ENCODE data around the gene OXA1L.
"Not testable (repeated sequence)": the region's sequence is repeated elsewhere in the genome, so short reads cannot be mapped to it uniquely, and the experiment has no call there.

OXA1L gene

DNA sequence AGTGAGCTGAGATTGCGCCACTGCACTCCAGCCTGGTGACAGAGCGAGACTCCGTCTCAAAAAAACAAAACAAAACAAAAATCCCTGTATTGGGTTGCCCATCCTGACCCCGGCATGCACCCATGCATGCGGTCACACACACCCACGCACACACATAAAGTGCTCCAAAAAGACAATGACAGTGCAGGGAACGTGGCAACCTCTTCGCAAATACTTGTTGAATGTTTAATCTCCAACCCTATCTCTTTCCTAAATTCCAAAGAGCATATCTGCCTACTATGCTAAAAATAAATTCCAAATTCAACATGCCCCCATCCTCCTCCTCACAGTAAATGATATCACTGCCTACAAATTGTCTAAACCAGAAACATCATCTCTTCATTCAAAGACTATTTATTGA is 35.2 kb downstream of the OXA1L start:
- no peak for DNase-seq

DNA sequence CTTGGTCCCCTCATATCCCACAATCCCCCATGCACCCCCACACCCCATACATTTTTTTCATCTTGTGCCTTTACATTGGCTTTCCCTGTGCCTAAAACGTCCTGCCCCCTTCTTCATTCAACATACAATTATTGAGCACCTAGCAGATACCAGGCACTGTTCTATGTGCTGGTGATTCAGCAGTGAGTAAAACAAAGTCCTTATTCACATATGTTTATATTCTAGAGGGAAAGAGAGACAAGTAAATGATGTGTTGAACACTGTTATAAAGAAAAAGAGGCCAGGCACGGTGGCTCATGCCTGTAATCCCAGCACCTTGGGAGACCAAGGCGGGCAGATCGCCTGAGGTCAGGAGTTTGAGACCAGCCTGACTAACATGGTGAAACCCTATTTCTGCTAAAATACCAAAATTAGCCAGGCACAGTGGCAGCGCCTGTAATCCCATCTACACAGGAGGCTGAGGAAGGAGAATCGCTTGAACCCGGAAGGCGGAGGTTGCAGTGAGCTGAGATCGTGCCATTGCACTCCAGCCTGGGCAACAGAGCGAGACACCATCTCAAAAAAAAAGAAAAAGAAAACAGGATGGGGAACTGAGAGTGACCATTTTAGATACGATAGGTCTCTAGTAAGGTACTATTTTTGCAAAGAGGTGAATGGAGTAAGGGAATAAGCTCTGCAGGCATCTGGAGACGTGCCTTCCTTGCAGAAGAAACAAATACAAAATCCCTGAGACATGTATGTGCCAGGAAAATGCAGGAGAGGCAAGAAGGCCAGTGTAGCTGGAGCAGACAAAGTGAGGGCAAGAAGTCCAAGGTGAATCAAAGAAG is 36.6 kb downstream of the OXA1L start:
- no peak for DNase-seq

DNA sequence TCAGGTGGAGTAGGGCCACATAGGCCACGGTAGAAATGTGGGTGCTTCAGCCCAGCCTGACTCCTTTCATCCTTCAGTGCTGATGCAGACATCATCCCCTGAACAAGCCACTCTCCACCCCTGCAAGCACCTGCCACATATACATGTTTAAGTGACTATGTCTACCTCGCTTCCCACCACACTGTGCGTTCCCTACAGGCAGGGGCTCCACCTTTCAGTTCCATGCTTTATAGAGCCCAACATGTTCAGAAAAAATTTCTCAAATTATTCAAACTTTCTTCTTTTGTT is 37.1 kb downstream of the OXA1L start:
- DNase-seq: no peak

DNA sequence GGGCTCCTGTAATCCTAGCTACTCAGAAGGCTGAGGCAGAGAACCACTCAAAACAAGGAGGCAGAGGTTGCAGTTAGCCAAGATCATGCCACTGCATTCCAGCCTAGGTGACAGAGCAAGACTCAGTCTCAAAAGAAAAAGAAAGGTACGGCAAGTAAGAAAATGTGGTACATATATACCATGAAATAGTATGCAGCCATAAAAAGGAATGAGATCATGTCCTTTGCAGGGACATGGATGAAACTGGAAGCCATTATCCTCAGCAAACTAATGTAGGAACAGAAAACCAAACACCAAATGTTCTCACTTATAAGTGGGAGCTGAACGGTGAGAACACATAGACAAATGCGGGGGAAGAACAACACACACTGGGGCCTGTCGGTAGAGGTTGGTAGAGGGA is 38.7 kb downstream of the OXA1L start:
- not testable (repeated sequence) for DNase-seq

DNA sequence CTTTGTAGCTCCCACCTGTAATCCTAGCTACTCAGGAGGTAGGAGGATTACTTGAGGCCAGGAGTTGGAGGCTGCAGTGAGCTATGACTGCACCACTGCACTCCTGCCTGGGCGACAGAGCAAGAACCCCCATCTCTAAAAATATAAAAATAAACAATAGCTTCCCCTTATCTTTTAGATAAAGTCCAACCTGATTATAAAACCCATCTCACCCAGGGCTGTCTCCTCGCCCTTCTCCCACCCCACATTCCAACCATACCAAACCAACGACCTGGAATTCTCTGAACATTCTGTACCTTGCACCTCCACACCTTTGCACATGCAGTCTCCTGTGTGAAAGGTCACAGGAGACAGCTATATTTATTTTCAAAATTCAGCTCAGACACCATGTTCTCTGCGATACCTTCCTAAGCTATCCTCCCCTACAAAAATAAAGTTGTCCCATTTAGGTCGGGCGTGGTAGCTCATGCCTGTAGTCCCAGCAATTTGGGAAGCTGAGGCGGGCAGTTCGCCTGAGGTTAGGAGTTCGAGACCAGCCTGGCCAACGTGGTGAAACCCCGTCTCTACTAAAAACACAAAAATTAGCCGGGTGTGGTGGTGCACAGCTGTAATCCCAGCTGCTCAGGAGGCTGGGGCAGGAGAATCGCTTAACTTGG is 41.1 kb downstream of the OXA1L start:
- DNase-seq: no peak

DNA sequence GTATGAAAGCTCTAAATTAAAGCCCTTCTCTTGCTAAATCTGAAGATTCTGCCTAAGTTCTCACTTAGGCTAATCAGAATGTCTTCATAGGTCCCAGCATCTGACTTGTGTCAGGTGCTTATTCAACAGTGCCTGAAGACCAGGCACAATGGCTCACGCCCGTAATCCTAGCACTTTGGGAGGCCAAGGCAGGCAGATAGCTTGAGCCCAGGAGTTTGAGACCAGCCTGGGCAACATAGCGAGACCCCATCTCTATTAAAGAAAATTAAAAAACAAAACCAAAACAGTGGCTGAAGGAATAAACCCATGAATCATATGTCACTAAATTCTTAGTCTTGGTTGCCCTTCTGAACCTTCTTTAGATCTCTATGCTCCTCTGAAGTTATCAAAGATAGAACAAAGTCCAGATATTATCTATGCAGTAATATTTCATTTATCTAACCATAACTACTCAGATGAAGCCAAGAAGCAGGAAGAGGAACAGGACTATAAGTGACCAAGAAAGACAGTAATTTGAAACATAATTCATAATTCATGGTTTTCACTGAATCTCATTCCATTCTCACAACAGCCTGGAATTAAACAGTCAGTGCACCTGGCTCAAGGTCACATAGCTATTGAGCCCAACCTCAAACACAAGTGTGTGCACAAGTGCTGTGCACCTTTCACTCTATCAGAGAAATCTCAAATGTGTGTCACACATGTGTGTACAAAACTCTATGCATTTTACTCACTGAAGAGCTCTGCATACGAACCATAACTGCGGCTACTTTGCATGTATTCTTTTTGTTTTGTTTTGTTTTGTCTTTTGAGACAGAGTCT is 42.1 kb downstream of the OXA1L start:
- no peak for DNase-seq

DNA sequence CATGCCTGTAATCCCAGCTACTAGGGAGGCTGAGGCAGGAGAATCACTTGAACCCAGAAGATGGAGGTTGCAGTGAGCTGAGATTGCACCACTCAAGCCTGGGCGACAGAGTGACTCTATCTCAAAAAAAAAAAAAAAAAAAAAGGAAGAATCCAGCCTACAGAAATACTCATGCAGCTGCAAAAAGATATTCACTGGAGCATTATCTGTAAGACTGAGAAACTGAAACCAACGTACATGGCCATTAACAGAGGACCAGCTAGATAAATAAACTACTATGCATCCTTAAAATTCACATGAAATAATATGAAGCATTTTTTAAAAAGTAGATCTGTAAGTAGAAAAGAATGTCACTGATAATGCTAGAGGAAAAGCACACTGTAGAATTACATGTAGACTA is 45.2 kb downstream of the OXA1L start:
- no peak for DNase-seq

DNA sequence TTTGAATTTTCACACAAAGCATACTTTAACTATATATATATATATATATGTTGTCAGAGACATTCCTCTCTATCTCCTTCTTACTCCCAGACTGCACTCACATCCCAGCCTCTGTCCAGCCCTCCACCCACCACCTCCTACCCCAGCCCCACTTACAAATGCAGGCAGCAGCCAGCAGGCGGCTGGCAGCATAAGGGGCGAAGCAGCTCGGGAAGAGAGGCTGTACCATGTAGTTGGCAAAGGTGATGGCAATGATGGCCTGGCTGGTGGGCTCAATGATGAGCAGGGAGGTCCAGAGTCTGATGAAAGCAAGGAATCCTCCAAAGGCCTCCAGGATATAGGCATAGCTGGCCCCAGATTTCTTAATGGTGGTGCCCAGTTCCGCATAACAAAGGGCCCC is 46.3 kb downstream of the OXA1L start:
- DNase-seq: no peak

DNA sequence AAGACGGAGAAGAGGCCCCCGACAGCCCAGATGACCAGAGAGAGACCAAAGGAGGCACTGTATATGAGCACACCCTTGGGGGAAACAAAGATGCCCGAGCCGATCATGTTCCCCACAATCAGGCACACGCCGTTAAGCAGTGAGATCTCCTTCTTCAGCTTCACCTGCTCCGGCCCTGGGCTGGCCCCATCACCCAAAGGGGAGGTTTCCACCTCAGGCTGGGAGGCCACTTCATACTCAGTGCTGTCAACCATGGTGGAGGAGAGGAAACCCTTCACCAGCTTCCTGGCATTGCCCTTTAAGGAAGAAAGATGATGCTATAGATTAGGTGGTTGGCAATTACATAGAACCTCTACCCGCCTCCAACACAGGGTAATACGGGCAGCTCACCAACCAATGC is 46.7 kb downstream of the OXA1L start:
- no peak for DNase-seq

DNA sequence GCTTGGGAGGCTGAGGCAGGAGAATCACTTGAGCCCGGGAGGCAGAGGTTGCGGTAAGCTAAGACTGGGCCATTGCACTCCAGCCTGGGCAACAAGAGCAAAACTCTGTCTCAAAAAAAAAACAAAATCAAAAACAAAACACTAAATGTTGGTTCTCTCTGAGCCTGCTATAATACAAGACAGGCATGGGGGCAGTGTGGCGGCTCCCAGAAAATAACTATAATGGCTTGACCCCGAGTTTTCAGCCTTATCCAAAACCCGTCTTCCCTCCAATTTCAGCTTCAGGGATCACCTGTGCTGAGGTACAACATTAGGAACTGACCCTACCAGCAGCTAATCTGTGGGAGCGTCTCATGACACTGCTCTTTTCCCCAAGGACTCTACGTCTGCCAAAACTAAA is 47.9 kb downstream of the OXA1L start:
- DNase-seq: no peak

DNA sequence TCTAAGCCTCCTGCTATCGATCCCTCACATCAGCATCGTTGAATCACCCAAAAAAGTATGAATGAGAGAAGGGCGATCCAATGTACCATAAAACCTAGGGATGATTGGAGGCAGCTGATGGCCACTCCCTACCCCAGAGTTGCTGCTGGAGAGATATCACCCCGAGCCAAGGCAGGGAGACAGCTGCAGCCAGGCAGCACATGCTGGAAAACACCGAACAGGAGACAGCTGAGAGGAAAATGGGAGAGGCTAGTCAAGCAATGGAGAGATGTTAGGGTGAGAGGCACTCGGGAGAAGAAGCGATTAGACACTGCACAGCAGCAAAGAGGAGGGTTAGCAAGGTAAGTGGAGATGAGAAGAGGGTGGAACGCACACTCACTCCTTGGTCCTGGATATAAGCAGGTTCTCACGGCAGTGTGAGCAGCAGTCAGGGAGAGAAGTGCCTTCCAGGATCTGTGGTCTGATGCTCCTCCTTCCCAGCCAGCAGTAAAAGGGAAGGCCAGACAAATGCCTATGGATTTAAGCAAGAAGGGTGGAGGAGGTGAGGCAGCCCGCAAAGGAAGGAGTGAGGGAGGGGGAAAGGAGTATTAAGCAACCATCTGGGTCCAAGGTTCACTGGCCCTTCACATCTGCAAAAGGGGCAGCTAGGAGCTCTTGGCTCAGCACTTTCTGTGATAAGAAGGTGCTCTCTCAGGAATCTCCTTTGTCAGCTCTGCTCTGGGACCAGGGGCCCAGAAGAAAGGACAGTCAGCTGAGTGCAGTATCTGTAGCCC is 48.6 kb downstream of the OXA1L start, which contains the start of gene SLC7A7:
SLC7A7 (minus strand) TSS at position 495 of the 773 bp plus-strand sequence. CDS start 2,037 bp downstream, outside the sequence.
- peak; percentile 66 for DNase-seq

DNA sequence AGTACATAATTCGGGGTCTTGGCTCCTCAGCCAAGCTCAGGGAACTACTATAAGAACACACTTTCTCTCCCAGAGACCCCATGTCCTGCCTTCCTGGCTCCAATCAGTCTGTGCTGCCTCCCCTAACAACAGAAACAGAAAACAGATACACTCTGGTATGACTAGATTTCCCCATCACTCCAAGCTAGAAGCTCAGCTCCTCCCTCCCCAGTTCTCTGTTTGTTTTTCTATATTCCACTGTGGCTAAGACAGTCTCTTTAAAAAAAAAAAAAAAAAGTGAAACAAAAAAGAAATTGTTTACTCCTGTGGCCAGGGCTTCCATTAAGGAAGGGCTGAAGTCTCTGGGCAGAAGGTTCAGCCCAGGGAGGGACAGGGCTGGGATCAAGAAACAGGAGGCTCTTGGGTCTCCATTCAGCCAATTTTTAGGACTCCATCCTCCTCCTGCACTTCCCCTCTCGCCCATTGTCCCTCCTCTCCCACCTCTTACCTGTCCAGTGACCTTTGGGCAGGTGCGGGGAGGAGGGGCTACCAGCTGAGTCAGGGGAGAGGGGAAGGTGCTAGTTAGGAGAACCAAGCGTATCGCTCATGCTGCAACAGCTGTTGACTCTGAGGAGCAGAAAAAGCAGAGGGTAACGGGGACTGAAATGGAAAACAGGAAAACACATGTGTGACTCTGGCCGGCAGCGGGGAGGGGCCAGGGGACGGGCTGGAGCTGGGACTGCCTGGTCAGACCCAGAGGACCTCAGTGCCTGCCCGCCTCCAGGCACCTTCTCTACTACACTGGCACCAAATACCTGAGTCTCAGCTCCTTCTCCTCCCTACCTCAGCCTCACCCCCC is 52.9 kb downstream of the OXA1L start:
- DNase-seq: no peak

DNA sequence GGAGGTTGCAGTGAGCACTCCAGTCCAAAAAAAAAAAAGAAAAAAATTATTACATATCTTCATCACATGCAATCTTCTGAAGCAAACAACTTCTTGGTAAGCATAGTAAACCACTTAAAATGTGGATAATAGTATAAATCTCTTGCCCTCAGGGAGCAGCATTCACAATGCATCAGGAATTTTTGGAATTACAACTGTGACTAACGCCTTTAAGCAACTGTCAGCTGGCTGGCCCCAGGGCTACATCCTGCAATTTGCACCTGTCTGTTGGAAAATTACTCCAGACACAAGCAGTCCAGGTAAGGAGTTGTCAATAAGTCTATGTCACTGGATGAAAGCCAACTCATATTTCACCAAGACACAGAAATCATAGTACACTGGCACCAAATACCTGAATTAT is 54.2 kb downstream of the OXA1L start:
- DNase-seq: no peak

DNA sequence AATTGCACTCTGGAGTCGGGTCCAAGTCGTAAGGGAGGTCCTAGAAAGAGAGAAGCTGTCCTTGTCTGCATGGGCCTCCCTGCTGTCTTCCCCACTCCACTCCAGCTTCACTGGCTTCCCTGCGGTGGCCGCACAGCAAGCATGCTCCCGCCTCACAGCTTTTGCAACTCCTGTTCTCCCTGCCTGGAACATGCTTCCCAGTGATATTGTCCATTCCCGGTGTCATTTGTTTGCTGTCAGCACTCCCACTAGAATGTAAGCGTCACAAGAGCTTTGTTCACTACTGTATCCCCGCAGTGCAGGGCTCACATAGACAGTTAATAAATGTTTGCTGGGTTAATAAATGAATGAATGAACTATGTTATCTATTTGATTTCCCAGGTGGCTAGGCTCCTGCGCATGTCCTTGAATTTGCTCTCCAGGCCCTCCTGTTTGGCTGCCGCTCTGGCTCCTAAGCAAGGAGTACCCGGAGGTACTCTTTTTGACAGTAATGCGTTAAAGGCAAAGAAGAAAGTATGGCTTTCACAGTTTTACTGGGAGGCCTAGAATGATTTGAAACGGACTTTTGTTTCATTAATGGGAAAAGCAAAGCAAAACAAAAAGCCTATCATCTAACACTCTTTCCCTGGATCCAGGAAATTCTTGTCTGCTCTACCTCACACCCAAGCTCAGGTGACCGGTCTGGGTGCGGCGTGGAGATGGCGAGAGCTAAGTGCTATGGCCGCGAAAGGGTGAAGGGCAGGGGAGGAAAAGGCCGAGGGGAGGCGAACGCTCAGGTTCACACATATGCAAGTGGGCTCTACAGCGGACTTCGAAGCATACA is 54.9 kb downstream of the OXA1L start:
- no peak for DNase-seq

DNA sequence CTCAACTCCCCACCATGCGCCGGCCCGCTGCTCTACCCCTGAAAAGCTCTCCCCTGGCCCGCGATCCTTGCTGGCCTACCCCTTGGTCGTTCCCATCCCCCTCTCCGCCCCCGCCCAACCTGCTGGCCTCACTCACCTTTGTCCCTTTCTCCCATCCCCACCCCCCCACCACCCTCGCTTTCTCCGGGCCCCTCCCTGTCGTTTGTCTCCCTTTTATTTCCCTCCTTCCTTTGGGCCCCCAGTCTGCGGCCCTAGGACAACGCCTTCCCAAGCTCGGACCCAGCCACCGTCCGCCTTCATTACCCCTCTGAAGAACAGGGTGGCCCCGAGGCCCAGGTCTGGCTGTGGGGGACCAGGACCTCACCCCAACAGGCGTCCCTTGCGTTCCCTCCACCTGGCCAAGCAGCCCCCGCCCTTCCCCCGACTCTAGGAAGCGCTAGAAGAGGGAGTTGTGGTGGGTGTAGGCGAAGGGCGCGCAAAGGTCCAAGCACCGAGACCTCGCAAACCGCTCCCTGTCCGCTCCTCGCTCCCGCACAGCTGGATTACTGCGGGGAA is 55.6 kb downstream of the OXA1L start:
- DNase-seq: no peak
